Activated CD4-positive, alpha-beta T cell treated with anti-CD3 and anti-CD28 coated beads for 36 hours (primary cell): Measurements from ENCODE around the gene NDRG4. TPM values are rescaled to one million over a fixed set of nuclear protein-coding genes. Genes with fewer than 3 reads are reported as not detected.

Experiments
- ATAC-seq: fragments of 200-7000 bp; cut with Tn5 transposase; one replicate; pipeline ENCODE4 v1.10.0; 2021; ENCODE audit warnings: mild to moderate bottlenecking, moderate library complexity
- CTCF ChIA-PET: fragments of 350-600 bp; sonication (Branson Sonifier 250); formaldehyde crosslinking; loops from one replicate; lab custom pipeline; 2021; ENCODE audit warnings: antibody characterized with exemption; lab: Charles Lee
- POLR2A ChIA-PET: fragments of 350-600 bp; sonication (Branson Sonifier 250); formaldehyde crosslinking; loops from one replicate; lab custom pipeline; 2021; ENCODE audit warnings: antibody characterized with exemption, inconsistent platforms; lab: Charles Lee
- DNase-seq: peaks from one replicate; pipeline ENCODE4 v3.0.0-alpha.2; 2020
- H3K27ac Mint-ChIP-seq: one replicate; pipeline ENCODE4 v1.8.0; 2021; ENCODE audit warnings: mixed read lengths
- H3K27me3 Mint-ChIP-seq: one replicate; pipeline ENCODE4 v1.8.0; 2021; ENCODE audit warnings: mixed read lengths
- H3K36me3 Mint-ChIP-seq: one replicate; pipeline ENCODE4 v1.8.0; 2021; ENCODE audit warnings: low read depth, mixed read lengths
- H3K4me1 Mint-ChIP-seq: one replicate; pipeline ENCODE4 v1.8.0; 2021; ENCODE audit warnings: mixed read lengths
- H3K4me3 Mint-ChIP-seq: one replicate; pipeline ENCODE4 v1.8.0; 2021; ENCODE audit warnings: mild to moderate bottlenecking, moderate library complexity, mixed read lengths
- H3K9me3 Mint-ChIP-seq: one replicate; pipeline ENCODE4 v1.8.0; 2021; ENCODE audit warnings: low read depth, mixed read lengths
- intact Hi-C, 2 experiments: fragments of 100-400 bp; cut with DNase I in 1 of 2; cut with micrococcal nuclease in 1 of 2; formaldehyde crosslinking; loops; one replicate each; pipeline versions ENCODE4 v1.14.2 to v1.15.1; 2022 to 2024; cut with DNase I, micrococcal nuclease
- total RNA-seq, 2 experiments: library from RNA; stranded (reverse); gene quantifications; one replicate each; pipeline ENCODE4 v1.2.3, GENCODE V29; 2021

Gene NDRG4
- total RNA-seq, 2 experiments from 2014 or later, result 6.9 to 7.2 TPM

DNA sequence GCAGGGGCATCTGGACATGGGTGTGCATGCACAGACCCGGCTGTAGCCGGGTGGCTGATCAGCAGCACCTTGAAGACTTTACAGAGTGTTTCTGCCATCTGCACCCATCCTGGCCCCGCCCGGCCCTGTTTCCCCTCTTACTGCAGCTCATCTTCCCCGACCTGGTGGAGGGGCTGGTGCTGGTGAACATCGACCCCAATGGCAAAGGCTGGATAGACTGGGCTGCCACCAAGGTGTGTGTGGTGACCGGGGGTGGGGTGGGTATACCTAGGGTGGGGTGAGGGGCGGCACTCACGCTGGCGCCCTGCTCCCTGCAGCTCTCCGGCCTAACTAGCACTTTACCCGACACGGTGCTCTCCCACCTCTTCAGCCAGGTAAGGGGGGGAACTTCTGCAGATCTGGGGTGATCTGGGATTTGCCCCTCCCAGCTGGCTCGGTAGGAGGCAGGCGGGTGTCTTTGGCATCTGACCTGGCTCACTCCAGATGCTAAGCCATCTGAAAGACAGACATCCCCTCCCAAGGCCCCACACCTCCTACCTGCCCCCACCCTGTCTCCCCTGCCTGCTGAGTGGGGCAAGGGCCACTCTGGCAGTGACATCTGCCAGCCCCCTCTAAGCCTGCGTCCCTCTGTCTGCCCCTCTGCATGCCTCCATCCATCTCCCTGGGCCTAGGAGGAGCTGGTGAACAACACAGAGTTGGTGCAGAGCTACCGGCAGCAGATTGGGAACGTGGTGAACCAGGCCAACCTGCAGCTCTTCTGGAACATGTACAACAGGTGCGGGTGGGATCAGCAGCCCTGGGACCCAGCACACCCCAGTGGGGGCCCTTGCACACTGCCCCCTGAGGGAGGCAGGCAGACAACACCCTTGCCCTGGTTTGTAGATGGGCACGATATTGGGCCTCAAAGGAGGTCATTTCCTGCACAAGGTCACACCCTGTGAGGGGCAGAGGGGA, 6.6 kb downstream of the NDRG4 start:
- intact Hi-C loops, result no loop called here
- ATAC-seq, result no peak
- no peak for DNase-seq
- H3K27me3 Mint-ChIP-seq, result no peaks in the 10 kb centered on the region
- ChIA-PET CTCF (interaction anchor here (0.7 to 1.0 kb wide), 2 partner anchors 113 to 120 kb away, joined by 3 read pairs; no protein-coding TSS in a partner anchor), POLR2A (no interaction called here)
- H3K9me3 Mint-ChIP-seq, result no peaks in the 10 kb centered on the region
- no peak overlapping the region for H3K27ac Mint-ChIP-seq
- H3K36me3 Mint-ChIP-seq, result no peaks in the 10 kb centered on the region
- H3K4me1 Mint-ChIP-seq, result peaks cover 4% of the 10 kb centered on the region
- H3K4me3 Mint-ChIP-seq, result no peak overlapping the region

- intact Hi-C loops, result no loop called here
- DNase-seq, result no peak
- Mint-ChIP-seq H3K27ac (no peak overlapping the region), H3K36me3 (no peaks in the 10 kb centered on the region), H3K27me3 (no peaks in the 10 kb centered on the region), H3K9me3 (no peaks in the 10 kb centered on the region), H3K4me1 (peaks cover 1% of the 10 kb centered on the region), H3K4me3 (no peak overlapping the region)
- ChIA-PET CTCF (interaction anchor here (1.0 kb wide), 1 partner anchor 119 kb away, joined by 3 read pairs; no protein-coding TSS in a partner anchor), POLR2A (no interaction called here)
- ATAC-seq, result no peak
Observed at GRCh38 chr16:58507195-58507962, 7.4 kb downstream of the NDRG4 start.

DNA sequence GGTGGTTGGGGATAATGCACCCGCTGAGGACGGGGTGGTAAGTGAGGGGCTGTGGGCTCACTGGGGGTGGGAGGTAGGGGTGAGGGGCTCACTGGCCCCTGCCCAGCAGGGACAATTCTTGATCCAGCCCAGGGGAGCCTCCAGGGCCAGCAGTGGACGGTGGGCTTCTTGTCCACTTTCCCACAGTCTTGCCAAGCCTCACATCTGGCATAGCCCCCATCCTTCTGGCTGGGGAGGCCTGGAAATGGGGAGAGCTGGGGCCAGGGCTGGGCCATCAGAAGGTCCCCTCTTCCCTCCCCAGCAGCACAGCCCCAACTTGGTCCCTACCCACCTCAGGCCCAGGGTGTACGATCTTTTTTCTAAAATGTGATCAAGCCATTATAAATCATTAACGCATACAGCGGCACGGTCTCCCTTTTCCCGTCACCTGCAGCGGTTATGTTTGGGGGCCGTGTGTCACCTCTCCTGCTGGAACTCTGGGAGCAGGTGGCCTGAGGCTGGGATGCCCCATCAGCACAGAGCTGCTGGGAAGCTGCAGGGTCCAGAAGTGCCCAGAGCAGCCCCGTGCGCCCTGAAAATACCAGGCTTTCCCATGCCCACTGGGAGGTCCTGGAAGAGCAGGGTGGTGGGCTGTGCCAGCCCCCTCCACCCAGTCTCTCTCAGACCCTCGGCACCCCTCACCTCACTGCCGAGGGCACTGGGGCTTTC, 8.2 kb downstream of the NDRG4 start:
- DNase-seq, result no peak

DNA sequence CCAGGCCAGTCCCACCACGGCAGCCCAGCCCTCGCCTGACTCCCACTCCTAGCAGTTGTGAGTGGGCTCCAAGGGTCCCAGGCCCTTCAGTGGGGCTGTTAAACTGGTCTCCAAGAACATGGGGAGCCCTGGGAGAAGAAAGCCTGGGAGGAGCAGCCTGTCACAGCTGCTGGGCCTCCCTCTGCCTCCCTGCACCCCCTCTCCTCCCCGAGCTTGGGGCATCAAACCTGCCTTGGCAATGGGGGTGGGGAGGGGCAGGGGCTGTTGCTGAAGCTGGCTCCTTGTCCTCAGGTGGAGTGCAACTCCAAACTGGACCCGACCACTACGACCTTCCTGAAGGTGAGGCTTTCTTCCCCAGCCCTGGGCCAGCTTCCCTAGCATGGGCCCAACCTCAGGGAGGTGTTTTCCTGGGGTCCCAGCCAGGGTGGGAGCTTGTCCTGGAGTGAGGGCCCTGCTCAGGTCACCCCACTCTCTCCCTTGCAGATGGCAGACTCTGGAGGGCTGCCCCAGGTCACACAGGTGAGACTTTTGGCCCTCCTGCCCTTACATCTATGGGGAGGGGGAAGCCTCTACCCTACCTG, 8.8 kb downstream of the NDRG4 start:
- POLR2A ChIA-PET, result interaction anchor here (0.6 kb wide), 1 partner anchor 67 kb away, joined by 3 read pairs; no protein-coding TSS in a partner anchor
- DNase-seq, result no peak
- no peak overlapping the region for H3K4me3 Mint-ChIP-seq
- no peak overlapping the region for H3K27ac Mint-ChIP-seq
- no peaks in the 10 kb centered on the region for H3K9me3 Mint-ChIP-seq
- no peaks in the 10 kb centered on the region for H3K36me3 Mint-ChIP-seq
- CTCF ChIA-PET, result interaction anchor here (0.7 to 1.1 kb wide), 3 partner anchors 7 to 247 kb away, joined by 3 to 4 read pairs (median 3); no protein-coding TSS in a partner anchor
- no peak for ATAC-seq
- intact Hi-C loops, result no loop called here
- no peaks in the 10 kb centered on the region for H3K27me3 Mint-ChIP-seq
- peaks cover 6% of the 10 kb centered on the region for H3K4me1 Mint-ChIP-seq

More for the DNA sequence above, 8.2 kb downstream of the NDRG4 start:
- no peaks in the 10 kb centered on the region for H3K36me3 Mint-ChIP-seq
- no peak for ATAC-seq
- H3K4me3 Mint-ChIP-seq, result no peak overlapping the region
- no peaks in the 10 kb centered on the region for H3K27me3 Mint-ChIP-seq
- ChIA-PET POLR2A (interaction anchor here (0.6 kb wide), 1 partner anchor 68 kb away, joined by 3 read pairs; no protein-coding TSS in a partner anchor), CTCF (interaction anchor here (1.0 kb wide), 1 partner anchor 118 kb away, joined by 3 read pairs; no protein-coding TSS in a partner anchor)
- no peaks in the 10 kb centered on the region for H3K9me3 Mint-ChIP-seq
- peaks cover 3% of the 10 kb centered on the region for H3K4me1 Mint-ChIP-seq
- intact Hi-C loops, result no loop called here
- H3K27ac Mint-ChIP-seq, result no peak overlapping the region

DNA sequence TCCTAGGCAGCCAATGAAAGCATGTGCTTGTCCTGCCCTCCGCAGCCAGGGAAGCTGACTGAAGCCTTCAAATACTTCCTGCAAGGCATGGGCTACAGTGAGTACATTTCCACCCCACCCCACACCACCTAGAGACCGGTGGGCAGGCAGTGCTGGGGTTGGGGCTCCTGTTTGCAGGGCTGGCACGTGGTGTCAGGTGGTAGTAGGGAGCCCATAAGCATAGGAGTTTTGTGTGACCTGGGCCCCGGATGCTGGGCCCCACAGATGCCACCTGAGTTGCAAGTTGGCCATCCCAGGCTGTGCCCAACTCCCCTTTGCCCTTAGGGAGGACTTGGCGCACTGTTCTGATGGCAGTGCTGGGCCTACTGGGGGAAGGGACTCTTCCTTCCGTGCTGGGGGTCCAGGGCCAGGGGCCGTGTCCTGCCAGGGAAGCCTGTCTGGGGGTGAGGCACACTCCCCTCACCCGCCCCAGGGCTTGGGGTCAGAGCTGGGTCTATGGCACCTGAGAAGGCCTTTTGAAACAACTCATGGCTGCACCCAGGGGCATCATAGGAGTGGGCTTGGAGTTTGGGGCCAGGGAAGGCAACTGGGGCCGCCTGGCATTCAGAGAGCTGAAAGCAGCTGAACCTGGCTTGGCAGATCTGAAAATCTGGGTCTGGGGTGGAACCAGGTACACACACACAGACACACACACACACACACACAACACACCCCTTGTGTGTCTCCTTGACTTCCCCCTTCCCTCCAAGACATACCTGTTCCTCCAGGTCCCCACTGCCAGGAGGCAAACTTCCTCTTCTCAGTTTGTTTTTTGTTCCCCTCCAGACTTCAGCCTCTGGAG, 9.5 kb downstream of the NDRG4 start:
- no peak for DNase-seq
- no peaks in the 10 kb centered on the region for H3K36me3 Mint-ChIP-seq
- POLR2A ChIA-PET, result no interaction called here
- intact Hi-C loops, result loop anchor here (5.0 to 10.0 kb wide), 2 partner anchors 153 to 315 kb away; partner anchors contain the start of gene CSNK2A2 (in 1 of the 2)
- H3K4me1 Mint-ChIP-seq, result peaks cover 9% of the 10 kb centered on the region
- CTCF ChIA-PET, result interaction anchor here (0.7 to 1.1 kb wide), 3 partner anchors 8 to 247 kb away, joined by 3 to 4 read pairs (median 3); no protein-coding TSS in a partner anchor
- no peaks in the 10 kb centered on the region for H3K9me3 Mint-ChIP-seq
- no peaks in the 10 kb centered on the region for H3K27me3 Mint-ChIP-seq
- no peak for ATAC-seq
- H3K4me3 Mint-ChIP-seq, result no peak overlapping the region
- no peak overlapping the region for H3K27ac Mint-ChIP-seq

DNA sequence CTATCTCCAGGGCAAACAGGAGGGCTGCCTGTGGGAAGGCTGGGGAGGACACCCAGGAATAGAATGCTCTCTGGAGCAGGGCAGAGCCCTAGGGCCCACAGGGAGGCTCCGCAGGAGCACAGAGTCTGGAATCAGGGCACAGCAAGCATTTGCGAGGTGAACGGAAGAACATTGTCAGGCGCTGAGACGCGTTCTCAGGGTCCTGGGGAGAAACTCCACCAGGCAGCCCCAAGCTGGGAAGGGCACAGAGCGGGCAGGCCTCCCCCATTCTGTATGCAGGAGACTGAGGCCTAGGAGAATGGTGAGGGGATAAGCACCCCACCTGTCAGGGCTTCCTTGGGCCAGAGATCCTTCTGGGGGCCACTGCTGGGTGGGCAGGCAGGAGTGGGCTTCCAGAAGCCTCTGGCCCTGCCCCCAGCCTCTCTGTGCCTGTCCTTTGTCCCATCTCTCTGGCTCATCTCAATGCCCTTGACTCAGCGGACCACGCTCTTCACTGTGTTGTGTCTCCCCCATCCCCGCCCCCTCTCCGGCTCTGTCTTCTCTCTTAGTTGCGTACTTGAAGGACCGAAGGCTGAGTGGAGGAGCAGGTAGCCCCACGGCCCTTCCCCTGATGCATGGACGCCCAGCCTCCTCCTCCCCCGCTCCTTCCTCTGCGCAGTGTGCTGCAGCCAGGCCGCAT, 10.3 kb downstream of the NDRG4 start:
- Mint-ChIP-seq H3K27ac (no peak overlapping the region), H3K9me3 (no peaks in the 10 kb centered on the region), H3K36me3 (peaks cover 2% of the 10 kb centered on the region), H3K27me3 (no peaks in the 10 kb centered on the region), H3K4me1 (peaks cover 15% of the 10 kb centered on the region), H3K4me3 (no peak overlapping the region)
- CTCF ChIA-PET, result interaction anchor here (0.5 to 1.1 kb wide), 4 partner anchors 37 to 702 kb away, joined by 3 to 4 read pairs (median 3); no protein-coding TSS in a partner anchor
- intact Hi-C loops, result loop anchor here (5.0 to 10.0 kb wide), 2 partner anchors 152 to 315 kb away; partner anchors contain the start of gene CSNK2A2 (in 1 of the 2)
- DNase-seq (no peak), ATAC-seq (no peak)
- POLR2A ChIA-PET, result no interaction called here

DNA sequence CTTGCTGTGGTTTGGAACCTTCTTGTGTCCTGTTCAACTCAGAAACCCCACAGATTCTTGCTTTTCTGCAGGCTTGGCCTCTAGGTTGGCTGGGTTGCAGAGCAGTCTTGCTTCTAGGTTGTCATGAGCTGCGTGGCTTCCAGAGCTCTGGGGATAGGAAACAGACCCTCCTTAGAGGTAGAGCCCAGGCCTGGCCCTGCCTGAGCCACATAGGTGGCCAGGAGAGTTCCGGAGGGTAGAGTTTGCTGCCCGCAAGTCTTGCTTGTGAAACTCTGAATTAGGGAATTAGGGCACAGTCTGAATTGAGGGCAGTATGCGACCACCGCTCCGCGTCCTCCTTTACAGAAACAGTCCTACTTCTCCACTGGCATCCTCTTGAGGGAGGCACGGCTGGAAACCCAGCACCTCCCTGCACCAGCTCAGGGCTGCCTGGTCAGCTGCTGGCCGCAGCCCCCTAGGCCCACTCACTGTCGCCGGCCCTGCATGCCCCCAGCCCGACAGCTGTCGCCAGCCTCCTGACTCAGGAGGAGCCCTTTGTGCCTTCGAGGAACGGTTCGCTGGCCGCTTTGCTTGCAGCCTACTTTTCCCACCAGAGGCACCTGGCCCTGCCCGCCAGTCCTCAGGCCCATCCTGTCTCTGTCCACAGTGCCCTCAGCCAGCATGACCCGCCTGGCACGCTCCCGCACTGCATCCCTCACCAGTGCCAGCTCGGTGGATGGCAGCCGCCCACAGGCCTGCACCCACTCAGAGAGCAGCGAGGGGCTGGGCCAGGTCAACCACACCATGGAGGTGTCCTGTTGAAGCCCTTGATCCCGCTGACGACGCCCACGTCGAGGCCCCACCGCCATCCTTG, 11.1 kb downstream of the NDRG4 start:
- no peak overlapping the region for H3K4me3 Mint-ChIP-seq
- intact Hi-C loops, result loop anchor here (5.0 to 10.0 kb wide), 2 partner anchors 151 to 316 kb away; partner anchors contain the start of gene CSNK2A2 (in 1 of the 2)
- H3K4me1 Mint-ChIP-seq, result peaks cover 15% of the 10 kb centered on the region
- H3K27ac Mint-ChIP-seq, result no peak overlapping the region
- H3K27me3 Mint-ChIP-seq, result no peaks in the 10 kb centered on the region
- H3K9me3 Mint-ChIP-seq, result no peaks in the 10 kb centered on the region
- ChIA-PET CTCF (interaction anchor here (0.5 to 1.6 kb wide), 4 partner anchors 92 to 703 kb away, joined by 3 to 20 read pairs (median 4); no protein-coding TSS in a partner anchor), POLR2A (no interaction called here)
- ATAC-seq (no peak), DNase-seq (no peak)
- H3K36me3 Mint-ChIP-seq, result peaks cover 2% of the 10 kb centered on the region

- H3K36me3 Mint-ChIP-seq, result peaks cover 14% of the 10 kb centered on the region
- DNase-seq, result peak; percentile 93
- peaks cover 27% of the 10 kb centered on the region for H3K4me1 Mint-ChIP-seq
- H3K4me3 Mint-ChIP-seq, result no peak overlapping the region
- H3K9me3 Mint-ChIP-seq, result no peaks in the 10 kb centered on the region
- POLR2A ChIA-PET, result interaction anchor here (0.6 to 1.0 kb wide), 2 partner anchors 14 to 116 kb away, joined by 3 to 6 read pairs; no protein-coding TSS in a partner anchor
- H3K27ac Mint-ChIP-seq, result no peak overlapping the region
- CTCF ChIA-PET, result interaction anchor here (0.6 to 1.9 kb wide), 10 partner anchors 15 to 262 kb away, joined by 3 to 20 read pairs (median 4); a partner anchor contains a TSS
- ATAC-seq, result peak; percentile 31
- no peaks in the 10 kb centered on the region for H3K27me3 Mint-ChIP-seq
- intact Hi-C loops, result loop anchor here (1.0 to 10.0 kb wide), 4 partner anchors 149 to 317 kb away; partner anchors contain the start of gene CSNK2A2 (in 1 of the 2)
Observed at GRCh38 chr16:58511933-58512815, 12.2 kb downstream of the NDRG4 start.
